Endothelial cell (in vitro differentiated cells): ENCODE data around the gene ZNF423. TPM values are rescaled to one million over a fixed set of nuclear protein-coding genes. Genes with fewer than 3 reads are reported as not detected.

Experiments used
- DNase-seq: peaks from one replicate; pipeline ENCODE4 v3.0.0; 2021; ENCODE audit warnings: low spot score
- H3K27ac Mint-ChIP-seq: one replicate; pipeline ENCODE4 v1.8.0; 2021; ENCODE audit warnings: mixed read lengths, inconsistent platforms; ENCODE audit not compliant: unreplicated experiment
- H3K27me3 Mint-ChIP-seq: one replicate; pipeline ENCODE4 v1.8.0; 2021; ENCODE audit warnings: mild to moderate bottlenecking, moderate library complexity, mixed read lengths, inconsistent platforms; ENCODE audit not compliant: unreplicated experiment
- H3K36me3 Mint-ChIP-seq: one replicate; pipeline ENCODE4 v1.8.0; 2021; ENCODE audit warnings: mild to moderate bottlenecking, low read depth, mixed read lengths, inconsistent platforms; ENCODE audit not compliant: unreplicated experiment
- H3K4me1 Mint-ChIP-seq: one replicate; pipeline ENCODE4 v1.8.0; 2021; ENCODE audit warnings: mild to moderate bottlenecking, mixed read lengths, inconsistent platforms; ENCODE audit not compliant: unreplicated experiment
- H3K4me3 Mint-ChIP-seq: one replicate; pipeline ENCODE4 v1.8.0; 2021; ENCODE audit warnings: mild to moderate bottlenecking, mixed read lengths, inconsistent platforms; ENCODE audit not compliant: unreplicated experiment
- H3K9me3 Mint-ChIP-seq: one replicate; pipeline ENCODE4 v1.8.0; 2021; ENCODE audit warnings: mixed read lengths, inconsistent platforms; ENCODE audit not compliant: unreplicated experiment
- total RNA-seq: library from RNA; stranded (reverse); fragmentation: NEBNext Ultra II Directional; extraction: Animal tissue kit (Norgen Biotek cat#: 25700); gene quantifications from one replicate; pipeline ENCODE4 v1.2.1, GENCODE V29; 2021; ENCODE audit not compliant: unreplicated experiment
- TF ChIP-seq, protein P1 (sequence below): fragments of 200-600 bp; sonication (generic); IDR thresholded peaks from one replicate; pipeline ENCODE4 v1.5.0; 2021; ENCODE audit warnings: antibody characterized with exemption; ENCODE audit not compliant: unreplicated experiment

ZNF423 gene
- total RNA-seq, 1 donor from 2014 or later: 44.8 TPM

DNA sequence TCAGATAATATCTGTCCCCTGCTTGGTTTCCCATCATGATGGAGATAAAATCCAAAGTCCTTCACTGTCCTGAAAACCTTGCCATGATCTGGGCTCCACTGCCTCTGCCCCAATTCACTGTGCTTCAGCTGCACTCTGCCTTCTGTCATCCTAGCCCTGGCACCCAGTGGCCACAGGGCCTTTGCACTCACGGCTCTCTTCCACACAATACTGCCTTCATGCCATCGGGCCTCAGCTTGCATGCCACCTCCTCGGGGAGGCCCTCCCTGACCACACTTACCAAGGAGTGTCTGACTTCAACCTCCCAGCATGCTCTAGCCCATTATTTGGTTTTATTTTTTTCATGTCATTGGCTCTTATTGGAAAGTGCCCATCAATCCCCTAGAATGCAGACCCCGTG lies 336.2 kb downstream of the ZNF423 start:
- Mint-ChIP-seq H3K9me3 (no peaks in the 10 kb centered on the region), H3K27ac (no peak overlapping the region), H3K36me3 (peaks cover 19% of the 10 kb centered on the region), H3K4me3 (peak overlapping the region; percentile 28), H3K4me1 (no peaks in the 10 kb centered on the region), H3K27me3 (peaks cover 4% of the 10 kb centered on the region)
- no peak for DNase-seq
- TF ChIP-seq, protein P1, sequence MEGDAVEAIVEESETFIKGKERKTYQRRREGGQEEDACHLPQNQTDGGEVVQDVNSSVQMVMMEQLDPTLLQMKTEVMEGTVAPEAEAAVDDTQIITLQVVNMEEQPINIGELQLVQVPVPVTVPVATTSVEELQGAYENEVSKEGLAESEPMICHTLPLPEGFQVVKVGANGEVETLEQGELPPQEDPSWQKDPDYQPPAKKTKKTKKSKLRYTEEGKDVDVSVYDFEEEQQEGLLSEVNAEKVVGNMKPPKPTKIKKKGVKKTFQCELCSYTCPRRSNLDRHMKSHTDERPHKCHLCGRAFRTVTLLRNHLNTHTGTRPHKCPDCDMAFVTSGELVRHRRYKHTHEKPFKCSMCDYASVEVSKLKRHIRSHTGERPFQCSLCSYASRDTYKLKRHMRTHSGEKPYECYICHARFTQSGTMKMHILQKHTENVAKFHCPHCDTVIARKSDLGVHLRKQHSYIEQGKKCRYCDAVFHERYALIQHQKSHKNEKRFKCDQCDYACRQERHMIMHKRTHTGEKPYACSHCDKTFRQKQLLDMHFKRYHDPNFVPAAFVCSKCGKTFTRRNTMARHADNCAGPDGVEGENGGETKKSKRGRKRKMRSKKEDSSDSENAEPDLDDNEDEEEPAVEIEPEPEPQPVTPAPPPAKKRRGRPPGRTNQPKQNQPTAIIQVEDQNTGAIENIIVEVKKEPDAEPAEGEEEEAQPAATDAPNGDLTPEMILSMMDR: no peak

DNA sequence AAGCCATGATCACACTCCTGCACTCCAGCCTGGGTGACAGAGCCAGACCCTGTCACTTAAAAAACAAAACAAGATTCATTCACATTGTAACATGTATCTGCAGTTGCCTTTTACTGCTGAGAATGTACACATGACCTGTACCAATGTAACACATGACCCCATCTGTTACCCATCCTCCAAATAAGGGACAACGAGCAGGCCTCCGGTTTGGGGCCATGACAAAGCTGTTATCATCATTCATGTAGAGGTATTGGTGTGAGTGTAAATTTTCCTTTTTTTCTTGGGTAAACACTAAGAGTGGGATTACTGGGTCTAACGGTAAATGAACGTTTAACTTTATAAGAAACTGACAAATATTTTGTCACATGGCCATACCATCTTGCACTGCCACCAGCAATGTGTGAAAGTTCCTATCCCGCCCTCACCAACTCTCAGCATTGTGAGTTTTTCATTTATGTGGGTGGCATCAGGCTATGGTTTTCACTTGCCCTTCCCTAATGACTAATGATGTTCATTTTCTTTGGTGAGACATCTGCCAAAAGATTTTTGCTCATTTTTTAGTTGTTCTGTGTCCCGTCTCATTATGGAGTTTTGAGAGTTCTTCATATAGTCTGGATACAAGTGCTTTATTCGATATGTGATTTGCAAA lies 336.8 kb downstream of the ZNF423 start:
- TF ChIP-seq, protein P1: no peak
- H3K4me1 Mint-ChIP-seq: peaks cover 1% of the 10 kb centered on the region
- peaks cover 7% of the 10 kb centered on the region for H3K27me3 Mint-ChIP-seq
- H3K36me3 Mint-ChIP-seq: peaks cover 18% of the 10 kb centered on the region
- no peak for DNase-seq
- H3K9me3 Mint-ChIP-seq: no peaks in the 10 kb centered on the region
- no peak overlapping the region for H3K27ac Mint-ChIP-seq
- no peak overlapping the region for H3K4me3 Mint-ChIP-seq

DNA sequence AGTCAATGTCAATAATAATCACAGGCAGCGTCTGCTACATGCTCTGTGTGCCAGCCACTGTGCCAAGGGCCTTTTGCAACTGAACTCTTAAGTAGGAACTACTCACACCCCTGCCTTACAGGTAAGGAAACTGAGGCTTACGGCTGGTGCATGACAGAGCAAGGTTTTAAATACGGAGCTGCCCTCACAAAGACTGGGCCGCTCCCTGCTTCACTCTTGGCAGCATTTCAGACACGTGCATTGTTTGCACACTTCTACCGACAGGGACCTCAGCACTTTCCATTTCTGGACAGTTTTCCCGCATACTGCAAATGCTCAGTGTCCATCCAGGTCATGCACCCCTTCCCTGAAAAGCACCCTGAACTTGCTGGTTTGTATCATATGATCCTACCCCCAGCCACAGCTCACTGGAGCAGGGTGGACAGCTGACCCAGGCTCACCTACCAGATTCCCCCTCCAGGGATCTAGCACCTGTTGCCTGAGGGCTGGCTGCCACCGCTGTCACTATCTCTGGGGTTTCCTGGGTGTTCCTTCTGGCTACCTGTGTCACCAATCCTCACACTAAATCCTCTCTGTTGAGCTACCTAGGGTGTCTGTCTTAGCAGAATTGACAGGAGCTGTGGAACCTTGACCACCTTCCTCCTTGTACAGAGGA lies 339.4 kb downstream of the ZNF423 start:
- no peak overlapping the region for H3K4me3 Mint-ChIP-seq
- peaks cover 6% of the 10 kb centered on the region for H3K4me1 Mint-ChIP-seq
- DNase-seq: no peak
- no peaks in the 10 kb centered on the region for H3K9me3 Mint-ChIP-seq
- H3K36me3 Mint-ChIP-seq: peaks cover 8% of the 10 kb centered on the region
- no peak overlapping the region for H3K27ac Mint-ChIP-seq
- TF ChIP-seq, protein P1: no peak
- peaks cover 11% of the 10 kb centered on the region for H3K27me3 Mint-ChIP-seq

DNA sequence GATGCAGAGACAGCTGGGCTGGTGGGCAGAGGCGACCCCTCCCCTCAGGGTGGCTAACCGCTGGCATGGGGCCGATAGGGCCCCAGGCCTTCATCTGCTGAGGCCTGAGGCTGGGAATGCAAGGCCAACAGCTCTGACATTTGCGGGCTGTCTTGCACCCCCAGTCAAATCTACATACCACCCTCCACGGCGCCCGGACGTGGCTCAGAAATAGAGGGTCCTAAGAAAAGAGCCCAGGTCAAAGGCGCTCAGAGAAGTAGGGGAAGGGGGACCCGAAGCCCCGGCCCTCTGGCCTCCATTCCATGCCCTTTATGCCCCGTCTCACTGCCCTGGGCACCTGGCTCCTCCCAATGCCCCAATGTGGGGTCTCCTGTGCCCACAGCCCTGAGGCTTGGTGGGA lies 340.1 kb downstream of the ZNF423 start:
- peaks cover 11% of the 10 kb centered on the region for H3K27me3 Mint-ChIP-seq
- H3K4me3 Mint-ChIP-seq: no peak overlapping the region
- peaks cover 6% of the 10 kb centered on the region for H3K4me1 Mint-ChIP-seq
- TF ChIP-seq, protein P1: no peak
- no peak for DNase-seq
- peaks cover 8% of the 10 kb centered on the region for H3K36me3 Mint-ChIP-seq
- H3K9me3 Mint-ChIP-seq: no peaks in the 10 kb centered on the region
- no peak overlapping the region for H3K27ac Mint-ChIP-seq

DNA sequence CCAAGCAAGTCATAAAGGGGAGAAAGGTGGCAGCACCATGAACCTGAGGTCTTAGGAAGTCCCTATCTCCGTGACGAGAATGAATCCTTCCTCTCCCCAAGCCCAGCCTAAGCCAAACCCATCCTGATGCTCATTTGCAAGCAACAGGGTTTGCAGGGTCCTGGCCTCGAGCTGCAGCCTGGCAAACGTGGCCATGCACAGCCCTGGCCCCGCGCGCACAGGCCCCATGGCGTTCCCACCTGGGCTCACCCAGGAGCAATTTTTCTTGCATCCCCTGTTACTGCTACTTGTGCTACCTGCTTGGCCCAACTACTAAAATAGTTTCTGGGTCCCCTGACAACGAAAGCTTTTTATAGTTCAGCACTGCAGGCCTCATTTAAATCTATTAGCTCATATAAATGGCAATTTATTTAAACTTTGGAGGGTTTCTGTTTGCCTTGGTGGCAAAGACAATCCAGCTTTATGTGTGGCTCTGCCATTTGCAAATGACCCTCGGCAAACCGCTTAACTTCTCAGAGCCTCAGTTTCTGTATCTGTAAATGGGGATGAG lies 340.8 kb downstream of the ZNF423 start:
- Mint-ChIP-seq H3K9me3 (no peaks in the 10 kb centered on the region), H3K4me3 (no peak overlapping the region), H3K4me1 (peaks cover 6% of the 10 kb centered on the region), H3K36me3 (peaks cover 8% of the 10 kb centered on the region), H3K27ac (no peak overlapping the region), H3K27me3 (peaks cover 11% of the 10 kb centered on the region)
- TF ChIP-seq, protein P1: no peak
- no peak for DNase-seq
